Endothelial cell of umbilical vein (primary cell): Measurements from ENCODE around the gene FAAH. TPM values are rescaled to one million over a fixed set of nuclear protein-coding genes. Genes with fewer than 3 reads are reported as not detected.

Experiments
- BruUV-seq: library from RNA; stranded (reverse); fragments of 400-500 nt; replicated peaks from 2 replicates; lab custom pipeline; 2021; lab: Mats Ljungman, UMichigan
- CTCF ChIA-PET: fragments of 300-600, 350-600 bp; sonication (Branson Sonifier 250); formaldehyde crosslinking; loops from one replicate; lab custom pipeline; 2021; ENCODE audit warnings: antibody characterized with exemption, inconsistent platforms; lab: Charles Lee
- POLR2A ChIA-PET: fragments of 300-600, 350-600 bp; sonication (Branson Sonifier 250); formaldehyde crosslinking; loops from one replicate; lab custom pipeline; 2021; ENCODE audit warnings: antibody characterized with exemption, inconsistent platforms; lab: Charles Lee
- DNase-seq: peaks from one replicate; pipeline ENCODE4 v3.0.0-alpha.2; 2011; ENCODE audit warnings: low read depth, low spot score
- FAIRE-seq: peaks from 2 replicates; lab custom pipeline; 2011; peaks lifted over from hg19 to GRCh38; lab: Jason Lieb, UNC
- H2AFZ ChIP-seq: 2 replicates; pipeline ENCODE4 v1.6.0; 2012; ENCODE audit warnings: low read depth, low read length, control low read depth, inconsistent platforms
- H3K27ac ChIP-seq: 2 replicates; pipeline ENCODE4 v1.5.1; 2011; ENCODE audit warnings: low read depth, mild to moderate bottlenecking, control low read depth, low read length, moderate library complexity; ENCODE audit not compliant: insufficient read depth
- H3K27me3 ChIP-seq, 2 experiments: 2 replicates each; pipeline versions ENCODE4 v1.6.0 to v1.6.1; 2011; ENCODE audit warnings: low read length in 2 of 2, mixed read lengths in 1 of 2; ENCODE audit not compliant: control insufficient read depth in 2 of 2, insufficient read depth in 2 of 2
- H3K36me3 ChIP-seq, 2 experiments: 2 replicates in 1 of 2; 3 replicates in 1 of 2; pipeline ENCODE4 v1.5.1; 2011; ENCODE audit warnings: low read length in 2 of 2, mild to moderate bottlenecking in 1 of 2, moderate library complexity in 1 of 2; ENCODE audit not compliant: control insufficient read depth in 2 of 2, insufficient read depth in 2 of 2; ENCODE audit errors: extremely low read depth in 1 of 2
- H3K4me1 ChIP-seq: 3 replicates; pipeline ENCODE4 v1.5.1; 2011; ENCODE audit warnings: mild to moderate bottlenecking, low read length; ENCODE audit not compliant: control insufficient read depth, insufficient read depth; ENCODE audit errors: extremely low read depth
- H3K4me2 ChIP-seq: 2 replicates; pipeline ENCODE4 v1.6.1; 2011; ENCODE audit warnings: low read length, control low read depth, mixed read lengths; ENCODE audit not compliant: insufficient read depth
- H3K4me3 ChIP-seq, 3 experiments: fragments of 200-600 bp in 1 of 3; sonication (generic), shearing (Covaris generic) in 1 of 3; replicated peaks in 1 of 3; 2 replicates each; pipeline ENCODE4 v1.5.1; 2011 to 2016; ENCODE audit warnings: control low read depth in 3 of 3, low read length in 3 of 3, mild to moderate bottlenecking in 2 of 3, inconsistent platforms in 1 of 3, low read depth in 1 of 3, moderate library complexity in 1 of 3; ENCODE audit not compliant: insufficient read depth in 1 of 3
- H3K79me2 ChIP-seq: 2 replicates; pipeline ENCODE4 v1.6.0; 2012; ENCODE audit warnings: low read length, inconsistent platforms; ENCODE audit not compliant: control insufficient read depth, insufficient read depth
- H3K9ac ChIP-seq: replicated peaks from 2 replicates; pipeline ENCODE3; 2011; ENCODE audit warnings: low read length, control low read depth; ENCODE audit not compliant: insufficient read depth; ENCODE audit errors: extremely low read depth
- H3K9me1 ChIP-seq: replicated peaks from 3 replicates; pipeline ENCODE4 v1.6.0; 2011; ENCODE audit warnings: mild to moderate bottlenecking, low read length; ENCODE audit not compliant: control insufficient read depth, insufficient read depth; ENCODE audit errors: extremely low read depth
- H3K9me3 ChIP-seq: replicated peaks from 2 replicates; pipeline ENCODE4 v1.5.1; 2012; ENCODE audit warnings: low read length, inconsistent platforms; ENCODE audit not compliant: control insufficient read depth, insufficient read depth
- H4K20me1 ChIP-seq: replicated peaks from 2 replicates; pipeline ENCODE3; 2011; ENCODE audit warnings: mild to moderate bottlenecking, low read length; ENCODE audit not compliant: control insufficient read depth, insufficient read depth; ENCODE audit errors: extremely low read depth
- EZH2 ChIP-seq: IDR thresholded peaks from 2 replicates; pipeline ENCODE4 v1.6.1; 2012; ENCODE audit warnings: borderline replicate concordance, low read depth, mild to moderate bottlenecking, moderate library complexity, low read length, inconsistent platforms; ENCODE audit not compliant: severe bottlenecking
- FOS ChIP-seq: IDR thresholded peaks from 2 replicates; pipeline ENCODE4 v1.6.1; 2011; ENCODE audit warnings: mild to moderate bottlenecking, low read length, moderate library complexity, borderline replicate concordance; ENCODE audit not compliant: insufficient read depth
- GATA2 ChIP-seq: IDR thresholded peaks from 2 replicates; pipeline ENCODE4 v1.7.0; 2011; ENCODE audit warnings: low read depth, mild to moderate bottlenecking, moderate library complexity, mixed read lengths, low read length; ENCODE audit not compliant: insufficient read length, insufficient read depth
- JUN ChIP-seq: IDR thresholded peaks from 2 replicates; pipeline ENCODE4 v1.6.1; 2011; ENCODE audit warnings: borderline replicate concordance, low read depth; ENCODE audit not compliant: insufficient read length, insufficient read depth
- MYC ChIP-seq: IDR thresholded peaks from one replicate; pipeline ENCODE4 v1.6.1; 2011; ENCODE audit warnings: mild to moderate bottlenecking, low read depth, low read length
- POLR2A ChIP-seq: IDR thresholded peaks from 2 replicates; pipeline ENCODE4 v1.6.1; 2012; ENCODE audit warnings: low read depth, mild to moderate bottlenecking, control low read depth, low read length
- POLR2AphosphoS5 ChIP-seq: IDR thresholded peaks from 2 replicates; pipeline ENCODE4 v1.6.1; 2012; ENCODE audit warnings: low read depth, mild to moderate bottlenecking, control low read depth, low read length, moderate library complexity; ENCODE audit not compliant: insufficient read depth
- dilution Hi-C: fragments of 300-500 bp; cut with MboI; formaldehyde crosslinking; loops from one replicate; pipeline ENCODE4 v1.15.0; 2019; ENCODE audit warnings: low sequenced_read_pairs; ENCODE audit not compliant: extremely low pct_ligation_motif_present
- intact Hi-C: fragments of 100-400 bp; cut with micrococcal nuclease; formaldehyde crosslinking; loops from one replicate; pipeline ENCODE4 v1.10.0; 2022
- polyA plus RNA-seq, 4 experiments: library from polyadenylated mRNA; depleted of rRNA in 3 of 4; stranded (reverse) in 3 of 4; unstranded in 1 of 4; fragments of >200 nt; gene quantifications; 2 replicates each; pipeline versions ENCODE4 v1.2.1 to v1.2.3, GENCODE V29; 2011 to 2012; ENCODE audit warnings: missing spikeins in 1 of 4
- total RNA-seq: library from RNA; stranded (reverse); gene quantifications from 2 replicates; pipeline ENCODE4 v1.2.3, GENCODE V29; 2021
- TF ChIP-seq, protein P1 (sequence below), 2 donors: IDR thresholded peaks; 1 replicate in 1 of 2; 2 replicates in 1 of 2; pipeline ENCODE4 v1.5.1; 2011; ENCODE audit warnings: low read length in 2 of 2, mild to moderate bottlenecking in 2 of 2, moderate library complexity in 2 of 2, control low read depth in 1 of 2, inconsistent platforms in 1 of 2, low read depth in 1 of 2; ENCODE audit not compliant: insufficient read depth in 1 of 2; ENCODE audit errors: extremely low read depth in 1 of 2
- TF ChIP-seq, protein P2 (sequence below): IDR thresholded peaks from 2 replicates; pipeline ENCODE4 v1.6.1; 2011; ENCODE audit not compliant: insufficient read depth, insufficient read length

FAAH gene
- total and polyA plus RNA-seq, 2 donors (not counting 3 experiments of a cell fraction or from before 2014, with no cell fraction given), result 0.47 to 1.5 TPM

DNA sequence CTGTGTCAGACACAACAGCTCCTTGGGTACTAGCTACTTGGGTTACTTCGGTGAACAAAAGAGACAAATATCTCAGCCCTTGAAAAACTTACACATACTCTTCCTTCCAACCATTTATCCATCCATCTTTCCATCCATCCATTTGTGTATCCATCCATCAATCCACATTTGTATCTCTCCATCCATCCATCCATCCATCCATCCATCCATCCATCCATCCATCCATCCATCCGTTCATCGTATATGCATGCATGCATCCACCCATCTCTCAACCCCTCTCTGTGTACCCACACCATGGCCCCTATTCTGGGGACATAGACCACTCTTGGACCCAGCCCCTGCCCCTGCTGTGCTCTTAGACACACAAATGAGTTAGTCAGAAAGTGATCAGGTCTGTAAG lies 40.2 kb downstream of the FAAH start:
- no peak for DNase-seq
- TF ChIP-seq, protein P1, sequence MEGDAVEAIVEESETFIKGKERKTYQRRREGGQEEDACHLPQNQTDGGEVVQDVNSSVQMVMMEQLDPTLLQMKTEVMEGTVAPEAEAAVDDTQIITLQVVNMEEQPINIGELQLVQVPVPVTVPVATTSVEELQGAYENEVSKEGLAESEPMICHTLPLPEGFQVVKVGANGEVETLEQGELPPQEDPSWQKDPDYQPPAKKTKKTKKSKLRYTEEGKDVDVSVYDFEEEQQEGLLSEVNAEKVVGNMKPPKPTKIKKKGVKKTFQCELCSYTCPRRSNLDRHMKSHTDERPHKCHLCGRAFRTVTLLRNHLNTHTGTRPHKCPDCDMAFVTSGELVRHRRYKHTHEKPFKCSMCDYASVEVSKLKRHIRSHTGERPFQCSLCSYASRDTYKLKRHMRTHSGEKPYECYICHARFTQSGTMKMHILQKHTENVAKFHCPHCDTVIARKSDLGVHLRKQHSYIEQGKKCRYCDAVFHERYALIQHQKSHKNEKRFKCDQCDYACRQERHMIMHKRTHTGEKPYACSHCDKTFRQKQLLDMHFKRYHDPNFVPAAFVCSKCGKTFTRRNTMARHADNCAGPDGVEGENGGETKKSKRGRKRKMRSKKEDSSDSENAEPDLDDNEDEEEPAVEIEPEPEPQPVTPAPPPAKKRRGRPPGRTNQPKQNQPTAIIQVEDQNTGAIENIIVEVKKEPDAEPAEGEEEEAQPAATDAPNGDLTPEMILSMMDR (IDR thresholded peaks at IDR 0.05; ENCODE audit: extremely low read depth in 1 of 2, insufficient read depth in 1 of 2, low read depth in 1 of 2, low read length in 2 of 2), result no peak
- TF ChIP-seq JUN (no peak), EZH2 (no peak), POLR2AphosphoS5 (no peak), POLR2A (no peak), FOS (no peak), GATA2 (no peak), MYC (no peak)
- TF ChIP-seq, protein P2, sequence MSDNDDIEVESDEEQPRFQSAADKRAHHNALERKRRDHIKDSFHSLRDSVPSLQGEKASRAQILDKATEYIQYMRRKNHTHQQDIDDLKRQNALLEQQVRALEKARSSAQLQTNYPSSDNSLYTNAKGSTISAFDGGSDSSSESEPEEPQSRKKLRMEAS, result no peak
- H3K4me1 ChIP-seq, result no peaks in the 10 kb centered on the region
- H3K27me3 ChIP-seq, result peaks cover 0 to 1% of the 10 kb centered on the region in 2 experiments
- FAIRE-seq, result no peak
- H3K27ac ChIP-seq, result no peak overlapping the region
- dilution Hi-C loops (loop anchor here (10.0 kb wide), 1 partner anchor 60 kb away; no protein-coding TSS in a partner anchor), intact Hi-C loops (no loop called here)
- no peaks in the 10 kb centered on the region for H3K9me3 ChIP-seq
- no peaks in the 10 kb centered on the region for H3K36me3 ChIP-seq
- H2AFZ ChIP-seq, result no peak overlapping the region
- H4K20me1 ChIP-seq, result no peaks in the 10 kb centered on the region
- CTCF ChIA-PET, result interaction anchor here (1.8 to 5.4 kb wide), 3 partner anchors 8 to 95 kb away, joined by 7 to 42 read pairs (median 10); no protein-coding TSS in a partner anchor
- H3K79me2 ChIP-seq, result no peaks in the 10 kb centered on the region
- H3K9ac ChIP-seq, result no peak overlapping the region
- no TSS peak for BruUV-seq
- H3K4me3 ChIP-seq, result no peak overlapping the region
- H3K4me2 ChIP-seq, result no peak overlapping the region
- no peaks in the 10 kb centered on the region for H3K9me1 ChIP-seq
- POLR2A ChIA-PET, result no interaction called here
